ENCODE data around the gene ELFN2.

GRCh38 chr22:37413546-37413945, 13.7 kb downstream of the ELFN2 start:
- no peak for TF ChIP-seq TAF1 (IDR thresholded peaks at IDR 0.05; ENCODE audit: low read depth)
- no peak for TF ChIP-seq YY1 (IDR thresholded peaks at IDR 0.05; ENCODE audit: low read depth)
- TF ChIP-seq RAD21 (IDR thresholded peaks at IDR 0.05; ENCODE audit: low read depth): no peak
- TF ChIP-seq NFIC (IDR thresholded peaks at IDR 0.05): no peak
- TF ChIP-seq EGR1 (IDR thresholded peaks at IDR 0.05): no peak
- TF ChIP-seq TCF12 (IDR thresholded peaks at IDR 0.05; ENCODE audit: low read depth): no peak
- TF ChIP-seq, protein P1, sequence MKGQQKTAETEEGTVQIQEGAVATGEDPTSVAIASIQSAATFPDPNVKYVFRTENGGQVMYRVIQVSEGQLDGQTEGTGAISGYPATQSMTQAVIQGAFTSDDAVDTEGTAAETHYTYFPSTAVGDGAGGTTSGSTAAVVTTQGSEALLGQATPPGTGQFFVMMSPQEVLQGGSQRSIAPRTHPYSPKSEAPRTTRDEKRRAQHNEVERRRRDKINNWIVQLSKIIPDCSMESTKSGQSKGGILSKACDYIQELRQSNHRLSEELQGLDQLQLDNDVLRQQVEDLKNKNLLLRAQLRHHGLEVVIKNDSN (IDR thresholded peaks at IDR 0.05): no peak

All from Ishikawa (cell line).